Activated T-cell treated with anti-CD3 and anti-CD28 coated beads, Interleukin-2, amount 50 U/mL, for 1 hour (primary cell): Measurements from ENCODE around the gene GBP4.

ENCODE experiments used
- DNase-seq: peaks from one replicate; pipeline ENCODE4 v3.0.0-alpha.2; 2020

GBP4 gene

DNA sequence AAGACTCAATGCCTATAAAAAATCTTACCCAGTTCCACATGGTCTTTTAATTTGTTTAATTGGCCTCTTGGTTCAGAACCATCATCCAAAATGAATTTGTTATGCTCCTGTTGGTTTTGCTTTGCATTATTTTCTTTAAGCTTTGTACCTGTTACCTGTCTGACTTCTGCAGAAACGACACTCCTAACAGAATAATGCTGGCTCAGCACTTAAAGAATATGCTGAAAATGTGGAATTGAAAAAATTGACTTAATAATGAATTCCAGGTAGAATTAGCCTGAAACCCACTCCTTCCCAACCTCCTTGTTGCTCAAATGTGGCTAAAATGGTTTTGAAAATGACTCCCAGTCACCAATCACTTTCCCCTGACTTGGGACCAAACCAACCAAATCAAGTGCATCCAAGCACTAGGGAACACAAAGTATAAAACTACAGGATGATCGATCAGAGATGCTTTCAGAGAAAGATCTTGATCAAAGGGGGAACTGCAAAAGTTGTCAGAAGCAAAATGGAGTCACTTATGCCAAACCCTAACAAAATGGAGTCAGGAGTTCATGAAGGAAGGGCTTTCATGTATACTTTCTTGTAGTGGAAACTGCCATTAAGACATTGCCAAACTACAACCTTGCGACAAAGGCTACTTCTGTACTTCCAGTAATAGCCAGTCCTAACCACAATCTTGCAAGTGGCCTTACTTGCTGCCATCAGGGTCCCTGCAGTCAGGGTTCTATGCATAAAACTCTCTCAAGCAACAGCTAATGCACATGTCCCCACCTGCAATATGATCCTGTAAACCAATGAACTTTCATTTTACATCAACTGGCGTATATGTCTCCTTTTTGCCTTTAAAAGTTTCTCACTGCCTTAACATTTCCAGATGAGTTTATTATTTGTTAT, 28.3 kb downstream of the GBP4 start:
- no peak for DNase-seq

DNA sequence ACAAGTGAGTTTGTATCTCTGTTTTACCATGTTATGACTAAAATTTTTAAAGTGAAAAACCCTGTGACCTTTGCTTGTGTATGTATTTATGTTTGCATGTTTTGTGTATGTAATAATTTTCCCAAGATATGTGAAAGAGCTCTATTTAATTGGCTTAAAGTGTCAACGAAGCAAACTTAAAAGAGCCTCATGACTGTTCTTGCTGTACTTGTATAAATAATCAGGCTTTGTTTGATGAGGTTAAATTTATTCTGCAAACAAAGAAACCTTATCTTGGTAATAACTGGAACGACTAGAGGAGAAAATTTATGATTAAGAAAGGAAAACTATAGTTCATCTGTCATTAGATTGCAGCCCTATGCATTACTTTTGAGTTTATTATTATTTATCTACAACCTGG, 29.6 kb downstream of the GBP4 start:
- DNase-seq, result no peak

DNA sequence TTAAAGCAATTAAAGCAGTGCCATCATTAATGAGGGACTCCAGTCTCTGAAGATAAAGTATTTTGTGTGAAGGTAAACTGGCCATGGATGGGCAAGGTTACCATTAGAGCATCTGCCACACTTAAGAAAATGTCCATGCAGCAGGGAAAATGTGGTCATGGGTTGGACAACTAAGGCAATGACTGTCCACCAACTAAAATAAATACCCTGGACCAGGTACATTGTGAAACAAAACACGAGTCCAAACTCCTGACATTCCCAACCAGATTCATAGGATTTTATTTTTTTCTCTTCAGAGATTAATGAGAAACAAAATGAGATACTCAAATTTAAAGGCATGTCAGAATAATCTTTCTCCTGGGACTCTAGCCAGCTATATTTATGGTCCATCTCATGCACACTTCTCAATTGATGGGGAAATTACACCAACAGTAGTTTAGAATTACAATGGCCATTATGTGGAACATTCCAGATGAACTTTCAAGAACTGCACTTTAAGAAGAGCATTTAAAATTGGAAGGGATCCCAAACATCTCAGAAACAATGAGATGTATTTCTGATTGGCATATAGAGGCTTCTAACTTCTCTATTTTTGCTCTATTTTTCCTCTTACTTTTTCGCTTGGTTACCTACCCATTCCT, 31.0 kb downstream of the GBP4 start:
- DNase-seq, result no peak

DNA sequence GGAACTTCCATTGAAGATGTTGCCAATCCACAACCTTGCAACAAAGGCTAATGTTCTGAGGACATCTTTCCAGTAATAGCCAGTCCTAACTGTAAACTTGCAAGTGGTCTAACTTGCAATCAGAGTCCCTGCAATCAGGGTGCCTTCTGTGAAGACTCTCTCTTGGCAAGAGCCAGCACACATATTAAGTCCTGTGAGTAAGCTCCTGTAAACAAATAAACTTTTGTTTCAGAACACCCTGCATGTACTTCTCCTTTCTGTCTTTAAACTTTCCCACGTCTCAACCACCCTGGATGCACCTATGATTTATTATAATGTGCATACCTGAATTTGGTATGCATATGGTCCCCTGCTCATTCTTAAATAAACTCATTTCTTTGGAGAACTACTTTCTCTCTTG, 32.0 kb downstream of the GBP4 start:
- no peak for DNase-seq

DNA sequence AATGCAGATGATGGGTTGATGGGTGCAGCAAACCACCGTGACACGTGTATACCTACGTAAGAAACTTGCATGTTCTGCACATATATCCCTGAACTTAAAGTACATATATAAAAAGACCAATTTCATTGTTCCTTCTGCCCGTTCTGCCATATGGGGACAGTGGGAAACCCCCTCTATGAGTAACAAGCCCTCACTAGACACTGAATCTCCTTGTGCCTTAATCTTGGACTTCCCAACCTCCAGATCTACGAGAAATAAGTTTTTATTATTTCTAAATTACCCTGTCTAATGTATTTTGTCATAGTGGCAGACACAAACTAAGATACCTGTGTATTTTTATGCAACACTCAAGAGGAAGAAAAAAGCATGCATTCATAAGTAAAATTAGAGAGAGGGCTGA, 32.9 kb downstream of the GBP4 start:
- no peak for DNase-seq

DNA sequence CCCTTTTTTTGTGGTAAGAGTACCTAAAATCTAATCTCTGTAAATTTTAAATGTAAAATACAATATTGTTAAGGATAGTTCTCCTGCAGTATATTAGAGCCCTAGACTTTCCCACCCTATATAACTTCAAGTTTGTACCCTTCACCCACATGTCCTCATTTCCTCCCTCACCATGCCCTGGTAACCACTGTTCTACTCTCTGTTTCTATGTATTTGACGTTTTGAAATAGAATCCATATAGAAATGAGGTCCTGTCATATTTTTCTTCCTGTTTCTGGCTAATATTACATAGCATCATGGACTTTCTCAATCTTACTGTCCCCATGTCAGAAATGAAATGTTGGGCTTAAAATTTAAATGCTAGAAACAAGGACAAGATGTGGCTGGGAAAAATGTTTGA, 47.7 kb downstream of the GBP4 start:
- no peak for DNase-seq

DNA sequence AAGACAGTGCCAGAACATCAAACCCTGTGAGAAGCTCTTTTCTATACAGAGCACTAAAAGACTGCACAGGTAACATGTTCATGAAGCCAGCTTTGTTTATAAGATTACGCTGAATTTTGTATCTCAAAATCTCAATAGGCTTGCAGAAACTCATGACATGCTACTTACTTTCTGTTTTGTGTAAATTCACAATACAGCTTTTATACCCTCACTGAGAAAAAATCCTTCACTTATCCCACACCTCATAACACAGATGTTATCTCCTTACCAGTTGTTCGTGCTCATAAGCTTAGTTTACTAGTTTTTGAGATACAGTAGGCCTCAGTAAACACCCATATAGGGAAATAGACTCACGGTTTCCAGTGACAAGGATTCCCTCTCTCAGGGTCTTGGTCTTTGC, 48.8 kb downstream of the GBP4 start:
- DNase-seq, result no peak

DNA sequence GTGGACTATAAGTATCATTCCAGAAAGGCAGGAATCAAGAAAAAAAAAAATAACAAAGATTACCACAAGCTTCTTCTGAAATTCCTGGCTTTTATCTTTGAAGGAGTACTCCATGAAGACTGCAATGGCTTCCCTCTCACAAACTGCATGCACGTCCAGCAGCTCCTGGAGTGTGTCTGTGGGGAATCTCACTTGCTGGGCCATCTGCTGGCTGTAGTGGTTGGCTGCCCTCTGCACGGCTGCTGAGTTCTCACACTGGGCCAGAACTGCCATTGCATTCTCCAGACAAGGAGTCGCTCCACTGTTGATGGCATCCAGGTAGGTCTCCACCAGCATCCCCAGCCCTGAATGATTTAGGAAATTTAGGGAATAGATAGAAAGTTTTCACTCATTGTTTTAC, 49.5 kb downstream of the GBP4 start:
- DNase-seq, result no peak

DNA sequence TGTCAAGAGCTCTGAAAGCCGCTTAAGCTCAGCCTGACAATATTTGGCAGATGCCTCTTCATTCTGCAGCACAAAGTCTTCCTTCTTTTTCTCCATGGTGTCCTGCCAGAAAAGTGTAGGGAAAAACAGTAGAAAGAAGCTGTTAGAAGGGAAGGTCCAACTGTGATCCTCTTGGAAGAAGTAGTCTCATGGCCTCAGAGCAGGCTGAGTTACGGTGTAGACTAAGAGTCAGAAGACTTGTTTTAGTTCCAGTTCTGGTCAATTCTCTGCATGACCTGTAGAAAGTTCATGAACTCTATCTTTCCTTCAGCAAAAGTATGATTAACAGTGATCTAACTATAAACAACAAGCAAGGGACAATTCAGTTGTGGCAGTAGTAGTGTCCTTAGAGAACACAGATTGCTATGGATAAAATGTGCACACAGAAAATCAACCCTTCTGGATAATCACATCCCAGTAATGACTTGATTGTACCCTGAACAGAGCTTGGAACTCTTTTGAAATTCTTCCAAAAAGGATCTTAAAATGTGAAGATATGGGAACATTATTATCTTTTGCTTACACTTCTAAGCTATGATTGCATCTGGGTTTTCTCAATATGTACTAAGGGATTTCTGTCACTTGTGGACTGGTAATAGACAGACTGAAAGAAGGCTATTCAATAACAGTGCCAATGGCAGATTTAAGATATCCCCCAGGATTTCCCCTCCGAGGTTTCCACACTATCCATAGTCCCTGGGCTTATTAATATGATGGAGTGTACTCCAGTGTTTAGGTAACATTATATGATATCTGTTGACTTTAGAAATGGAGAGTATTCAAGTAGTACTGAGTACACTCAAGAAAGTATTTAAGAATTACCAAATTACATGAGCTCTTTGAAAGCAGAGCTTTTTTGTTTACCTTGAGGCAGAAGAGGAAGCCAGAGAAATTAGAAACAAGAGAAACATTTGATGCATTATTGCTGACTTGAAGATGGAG, 50.8 kb downstream of the GBP4 start:
- no peak for DNase-seq

DNA sequence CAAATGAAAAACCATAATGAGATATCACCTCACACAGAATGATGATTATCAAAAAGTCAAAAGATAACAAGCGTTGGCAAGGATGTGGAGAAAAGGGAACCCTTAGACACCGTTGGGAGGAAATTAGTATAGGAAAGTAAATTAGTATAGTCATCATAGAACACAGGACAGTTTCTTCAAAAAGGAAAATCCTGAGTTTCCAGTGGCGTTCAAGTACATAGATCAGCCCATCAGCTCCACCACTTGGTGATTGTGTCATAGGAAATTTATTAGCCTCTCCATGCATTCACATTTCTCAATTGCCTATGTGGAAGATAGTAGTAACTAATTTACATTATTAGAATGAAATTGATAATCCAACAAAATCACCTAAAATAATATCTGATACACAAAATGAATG, 52.0 kb downstream of the GBP4 start:
- DNase-seq, result no peak

DNA sequence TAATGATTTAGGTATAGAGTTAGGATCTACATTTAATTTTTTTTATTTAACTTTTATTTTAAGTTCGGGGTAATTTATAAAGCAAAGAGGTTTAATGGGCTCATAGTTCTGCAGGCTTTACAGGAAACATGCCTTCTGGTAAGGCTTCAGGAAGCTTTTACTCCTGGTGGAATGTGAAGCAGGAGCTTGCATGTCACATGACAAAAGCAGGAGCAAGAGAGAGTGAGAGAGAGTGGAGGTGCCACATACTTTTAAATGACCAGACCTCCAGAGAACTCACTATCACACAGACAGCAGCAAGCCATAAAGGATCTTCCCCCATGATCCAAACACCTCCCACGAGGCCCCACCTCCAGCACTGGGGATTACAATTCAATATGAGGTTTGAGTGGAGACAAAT, 55.3 kb downstream of the GBP4 start:
- DNase-seq, result no peak

DNA sequence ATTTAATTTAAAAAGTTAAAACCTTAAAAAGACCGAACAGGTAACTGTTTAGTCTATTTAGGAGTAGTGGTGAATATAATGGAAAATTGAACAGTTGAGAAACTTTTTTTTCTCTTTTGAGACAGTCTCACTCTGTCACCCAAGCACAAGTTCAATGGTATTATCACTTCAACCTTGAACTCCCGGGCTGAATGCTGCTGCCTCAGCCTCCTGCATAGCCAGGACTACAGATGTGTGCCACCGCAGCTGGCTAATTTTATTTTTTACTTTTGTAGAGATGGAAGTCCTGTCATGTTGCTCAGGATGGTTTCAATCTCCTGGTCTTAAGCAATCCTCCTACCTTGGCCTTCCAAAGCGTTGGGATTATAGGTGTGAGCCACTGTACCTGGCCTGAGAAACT, 56.6 kb downstream of the GBP4 start:
- DNase-seq, result no peak

DNA sequence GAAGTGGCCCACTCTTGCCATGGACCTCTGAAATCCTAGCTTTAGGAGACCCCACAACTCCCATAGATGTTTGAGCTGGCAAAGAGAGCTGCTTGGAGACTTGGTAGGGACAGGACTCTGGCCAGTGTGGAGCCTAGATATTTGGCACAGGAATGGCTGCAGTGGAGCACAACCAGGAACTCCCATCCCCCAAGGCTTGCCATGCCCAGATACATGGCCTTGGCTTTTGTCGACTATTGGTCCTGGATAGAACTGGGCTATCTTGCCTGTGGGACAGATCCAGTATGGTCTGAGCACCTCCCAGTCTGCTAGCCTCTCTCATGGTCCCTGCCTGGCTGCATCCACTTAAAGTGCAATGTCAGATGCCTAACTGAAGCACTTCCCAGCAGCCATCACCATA, 65.0 kb downstream of the GBP4 start:
- no peak for DNase-seq
